PFSK-1 (cell line): ENCODE measurements around the gene ARHGEF12.

ENCODE experiments used
- SIN3A ChIP-seq: IDR thresholded peaks from 2 replicates; pipeline ENCODE4 v1.6.1; 2012; ENCODE audit warnings: mild to moderate bottlenecking, low read length, moderate library complexity, borderline replicate concordance; ENCODE audit not compliant: insufficient read depth
- TAF1 ChIP-seq: IDR thresholded peaks from 2 replicates; pipeline ENCODE4 v1.6.1; 2012; ENCODE audit warnings: low read length, control low read depth, borderline replicate concordance; ENCODE audit not compliant: insufficient read depth

- TF ChIP-seq TAF1 (no peak), SIN3A (no peak)
Observed at GRCh38 chr11:120308081-120308480, 28.1 kb upstream of the ARHGEF12 start.
